Type B pancreatic cell (in vitro differentiated cells): Measurements from ENCODE around the gene HIVEP3. TPM values are rescaled to one million over a fixed set of nuclear protein-coding genes. Genes with fewer than 3 reads are reported as not detected.

Experiments used
- DNase-seq: peaks from one replicate; pipeline ENCODE4 v3.0.0; 2021; ENCODE audit warnings: mixed read lengths; ENCODE audit not compliant: unreplicated experiment; ENCODE audit errors: extremely low spot score
- H3K27ac Mint-ChIP-seq: 2 replicates; pipeline ENCODE4 v1.8.0; 2021; ENCODE audit warnings: mild to moderate bottlenecking, mixed read lengths
- H3K27me3 Mint-ChIP-seq: 2 replicates; pipeline ENCODE4 v1.8.0; 2021; ENCODE audit warnings: mixed read lengths
- H3K36me3 Mint-ChIP-seq: 2 replicates; pipeline ENCODE4 v1.8.0; 2021; ENCODE audit warnings: mixed read lengths
- H3K4me1 Mint-ChIP-seq: one replicate; pipeline ENCODE4 v1.8.0; 2021; ENCODE audit warnings: mixed read lengths; ENCODE audit not compliant: unreplicated experiment
- H3K4me3 Mint-ChIP-seq: 2 replicates; pipeline ENCODE4 v1.8.0; 2021; ENCODE audit warnings: mild to moderate bottlenecking, mixed read lengths
- H3K9me3 Mint-ChIP-seq: 2 replicates; pipeline ENCODE4 v1.8.0; 2021; ENCODE audit warnings: mixed read lengths
- total RNA-seq: library from RNA; stranded (reverse); gene quantifications from 2 replicates; pipeline ENCODE4 v1.2.1, GENCODE V29; 2021; ENCODE audit warnings: low replicate concordance
- TF ChIP-seq, protein P1 (sequence below): fragments of 200-600 bp; sonication (generic); conservative IDR thresholded peaks from 2 replicates; pipeline ENCODE4 v1.5.0; 2021; ENCODE audit warnings: antibody characterized with exemption, mild to moderate bottlenecking

Gene HIVEP3
- total RNA-seq, 1 donor from 2014 or later: 9.2 TPM

DNA sequence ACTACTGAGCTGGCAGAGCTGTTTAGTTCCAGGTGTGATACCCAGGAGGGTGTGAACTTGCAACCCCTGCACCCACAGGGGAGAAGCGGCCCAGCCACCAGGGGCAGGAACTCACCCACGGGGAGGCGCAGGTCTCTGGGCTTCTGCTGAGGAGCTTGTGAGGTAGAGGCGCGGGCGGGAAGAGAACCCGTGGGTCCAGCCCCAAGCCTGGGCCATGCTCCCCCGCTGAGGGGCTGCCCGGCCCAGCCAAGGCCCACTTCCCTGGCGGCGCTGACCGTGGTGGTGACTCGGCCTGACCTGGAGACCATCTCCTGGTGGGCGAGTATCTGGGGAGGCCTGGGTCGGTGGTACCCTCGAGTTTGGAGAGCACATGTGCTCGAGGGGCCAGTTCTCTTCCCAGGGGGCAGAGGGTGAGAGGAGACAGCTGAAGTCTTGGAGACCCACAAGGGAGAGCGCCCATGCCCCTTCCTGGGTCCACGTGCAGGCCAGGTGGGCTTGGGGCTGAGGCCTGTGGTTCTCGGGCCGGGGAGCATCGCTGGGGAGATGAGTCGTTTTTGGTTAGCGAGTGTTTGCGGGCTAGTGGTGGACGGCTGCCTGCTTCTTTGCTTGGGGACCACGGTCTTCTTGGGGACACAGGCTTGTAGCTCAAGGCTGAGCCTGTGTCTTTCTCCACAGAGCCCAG, 405.9 kb downstream of the HIVEP3 start:
- H3K36me3 Mint-ChIP-seq: no peaks in the 10 kb centered on the region
- H3K27ac Mint-ChIP-seq: no peak overlapping the region
- H3K4me1 Mint-ChIP-seq: peaks cover 13% of the 10 kb centered on the region
- H3K9me3 Mint-ChIP-seq: no peaks in the 10 kb centered on the region
- TF ChIP-seq, protein P1, sequence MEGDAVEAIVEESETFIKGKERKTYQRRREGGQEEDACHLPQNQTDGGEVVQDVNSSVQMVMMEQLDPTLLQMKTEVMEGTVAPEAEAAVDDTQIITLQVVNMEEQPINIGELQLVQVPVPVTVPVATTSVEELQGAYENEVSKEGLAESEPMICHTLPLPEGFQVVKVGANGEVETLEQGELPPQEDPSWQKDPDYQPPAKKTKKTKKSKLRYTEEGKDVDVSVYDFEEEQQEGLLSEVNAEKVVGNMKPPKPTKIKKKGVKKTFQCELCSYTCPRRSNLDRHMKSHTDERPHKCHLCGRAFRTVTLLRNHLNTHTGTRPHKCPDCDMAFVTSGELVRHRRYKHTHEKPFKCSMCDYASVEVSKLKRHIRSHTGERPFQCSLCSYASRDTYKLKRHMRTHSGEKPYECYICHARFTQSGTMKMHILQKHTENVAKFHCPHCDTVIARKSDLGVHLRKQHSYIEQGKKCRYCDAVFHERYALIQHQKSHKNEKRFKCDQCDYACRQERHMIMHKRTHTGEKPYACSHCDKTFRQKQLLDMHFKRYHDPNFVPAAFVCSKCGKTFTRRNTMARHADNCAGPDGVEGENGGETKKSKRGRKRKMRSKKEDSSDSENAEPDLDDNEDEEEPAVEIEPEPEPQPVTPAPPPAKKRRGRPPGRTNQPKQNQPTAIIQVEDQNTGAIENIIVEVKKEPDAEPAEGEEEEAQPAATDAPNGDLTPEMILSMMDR: no peak
- no peak overlapping the region for H3K4me3 Mint-ChIP-seq
- no peak for DNase-seq
- no peaks in the 10 kb centered on the region for H3K27me3 Mint-ChIP-seq

DNA sequence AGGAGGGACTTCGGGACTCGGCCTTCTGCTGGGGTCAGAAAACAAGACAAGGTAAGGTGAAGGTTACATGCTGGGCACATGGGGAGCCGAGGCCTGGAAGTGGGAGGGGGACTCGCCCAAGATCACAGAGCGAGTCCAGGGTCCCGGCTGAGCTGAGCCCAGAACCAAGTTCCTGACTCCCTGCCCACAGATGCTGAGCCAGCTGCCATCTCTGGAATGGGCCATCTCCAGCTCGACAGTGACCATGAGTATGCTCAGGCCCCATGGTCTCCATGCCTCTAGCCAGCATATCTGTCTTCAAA, 407.5 kb downstream of the HIVEP3 start:
- no peak for DNase-seq
- Mint-ChIP-seq H3K27ac (no peak overlapping the region), H3K9me3 (no peaks in the 10 kb centered on the region), H3K27me3 (peaks cover 5% of the 10 kb centered on the region), H3K4me3 (no peak overlapping the region), H3K4me1 (peaks cover 14% of the 10 kb centered on the region), H3K36me3 (no peaks in the 10 kb centered on the region)
- TF ChIP-seq, protein P1: no peak

DNA sequence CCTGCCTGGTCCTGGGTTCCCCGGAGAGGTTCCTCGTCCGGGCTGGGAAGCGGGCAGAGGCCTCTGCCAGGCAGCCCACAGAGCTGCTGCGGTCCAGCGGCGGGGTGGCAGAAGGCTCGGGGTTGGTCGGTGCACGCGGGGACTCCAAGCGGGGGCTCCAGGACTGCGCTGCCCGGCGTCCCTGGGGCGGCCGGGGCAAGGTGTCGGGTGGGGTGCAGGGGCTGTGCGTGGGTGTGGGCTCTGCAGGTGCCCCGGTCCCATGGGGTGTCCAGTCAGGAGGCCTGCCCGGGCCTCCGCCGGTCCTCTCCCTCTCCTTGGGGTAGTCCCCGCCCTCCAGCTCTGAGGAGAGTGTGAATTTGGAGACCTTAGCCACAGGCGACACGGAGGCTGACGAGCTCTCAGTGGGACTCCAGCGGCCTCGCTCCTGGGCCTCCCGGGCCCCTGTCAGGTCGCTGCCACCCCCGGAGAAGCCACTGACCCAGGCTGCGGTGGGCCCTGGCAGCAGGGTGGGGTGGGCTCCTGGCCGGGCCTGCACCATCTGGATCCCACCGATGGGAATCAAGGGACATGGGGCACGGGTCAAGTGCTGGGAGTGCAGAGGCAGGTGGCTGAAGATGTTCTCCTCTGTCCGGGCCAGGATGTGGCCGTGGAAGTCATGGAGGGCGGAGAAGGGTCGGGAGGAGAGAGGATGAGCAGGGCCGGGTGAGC, 408.0 kb downstream of the HIVEP3 start:
- TF ChIP-seq, protein P1: no peak
- DNase-seq: no peak
- H3K4me3 Mint-ChIP-seq: no peak overlapping the region
- peaks cover 14% of the 10 kb centered on the region for H3K4me1 Mint-ChIP-seq
- no peaks in the 10 kb centered on the region for H3K9me3 Mint-ChIP-seq
- peaks cover 5% of the 10 kb centered on the region for H3K27me3 Mint-ChIP-seq
- H3K36me3 Mint-ChIP-seq: no peaks in the 10 kb centered on the region
- peak overlapping the region; percentile 22 for H3K27ac Mint-ChIP-seq

DNA sequence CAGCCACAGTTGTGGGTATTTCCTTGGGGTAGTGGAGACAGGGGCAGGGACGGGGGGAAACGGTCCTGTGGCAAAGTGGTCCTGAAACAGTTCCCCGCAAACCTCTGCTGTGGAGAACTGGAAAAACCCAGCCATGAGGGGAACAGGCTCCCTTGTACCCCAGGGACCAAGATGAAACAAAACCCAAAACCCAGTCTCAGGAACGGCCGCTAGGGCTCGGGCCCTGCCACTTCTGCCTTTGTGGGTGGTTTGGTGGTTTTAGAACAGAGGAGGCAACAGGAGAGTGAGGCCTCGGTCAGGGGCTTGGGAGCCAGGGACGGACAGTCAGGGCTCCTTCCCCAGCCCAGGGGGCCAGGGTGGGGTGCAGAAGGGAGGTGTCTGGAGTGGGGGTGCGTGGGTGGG, 409.5 kb downstream of the HIVEP3 start:
- Mint-ChIP-seq H3K4me3 (no peak overlapping the region), H3K27me3 (peaks cover 5% of the 10 kb centered on the region), H3K36me3 (no peaks in the 10 kb centered on the region), H3K9me3 (no peaks in the 10 kb centered on the region), H3K27ac (no peak overlapping the region), H3K4me1 (peaks cover 20% of the 10 kb centered on the region)
- no peak for DNase-seq
- TF ChIP-seq, protein P1: no peak

DNA sequence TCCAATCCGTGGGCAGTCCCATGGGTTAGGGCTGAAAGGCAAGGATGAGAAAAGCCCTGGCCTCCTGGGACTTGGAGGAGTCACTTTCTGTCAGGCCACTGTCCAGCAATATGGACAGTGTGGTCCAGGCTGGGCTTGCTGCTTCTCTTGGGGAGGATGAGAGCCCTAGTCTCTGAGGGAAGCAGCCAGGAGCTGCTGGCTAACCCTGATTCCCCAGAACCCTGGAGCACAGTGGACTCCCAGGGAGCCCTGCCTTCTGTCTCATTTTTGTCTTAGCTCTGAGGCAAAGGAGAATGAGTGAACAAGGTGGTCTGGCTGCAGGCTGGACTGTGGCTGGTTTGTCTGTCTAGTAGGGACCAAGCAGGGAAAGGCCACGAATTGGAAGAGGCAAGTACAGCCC, 410.4 kb downstream of the HIVEP3 start:
- Mint-ChIP-seq H3K4me1 (peaks cover 30% of the 10 kb centered on the region), H3K27ac (no peak overlapping the region), H3K36me3 (no peaks in the 10 kb centered on the region), H3K9me3 (no peaks in the 10 kb centered on the region), H3K27me3 (peaks cover 5% of the 10 kb centered on the region), H3K4me3 (no peak overlapping the region)
- TF ChIP-seq, protein P1: no peak
- no peak for DNase-seq
